Breast epithelium (tissue), 4 donors: ENCODE data around the gene ZFYVE21. TPM values are rescaled to one million over a fixed set of nuclear protein-coding genes. Genes with fewer than 3 reads are reported as not detected.

Experiments used
- DNase-seq, 2 donors: peaks; one replicate each; pipeline ENCODE4 v3.0.0-alpha.2; 2019; ENCODE audit warnings: low spot score in 2 of 2
- H3K27ac ChIP-seq, 2 donors: fragments of 200-600 bp; sonication (generic) in 1 of 2; one replicate each; pipeline ENCODE4 v1.5.1; 2016 to 2019; ENCODE audit warnings: mild to moderate bottlenecking in 1 of 2
- H3K27me3 ChIP-seq, 2 donors: fragments of 200-600 bp; sonication (generic) in 1 of 2; one replicate each; pipeline versions ENCODE4 v1.5.1 to v1.6.0; 2017 to 2019; ENCODE audit warnings: control low read depth in 1 of 2, mild to moderate bottlenecking in 1 of 2
- H3K36me3 ChIP-seq: fragments of 200-600 bp; one replicate; pipeline ENCODE4 v1.5.1; 2019
- H3K4me1 ChIP-seq, 2 donors: fragments of 200-600 bp; sonication (generic); one replicate each; pipeline ENCODE4 v1.5.1; 2016 to 2019; ENCODE audit warnings: control low read depth in 1 of 2
- H3K4me3 ChIP-seq, 3 donors: fragments of 200-600 bp; sonication (generic); 1 replicate in 2 of 3; 2 replicates in 1 of 3; pipeline ENCODE4 v1.5.1; 2016 to 2019; ENCODE audit warnings: mild to moderate bottlenecking in 3 of 3, moderate library complexity in 2 of 3
- H3K9me3 ChIP-seq, 2 donors: fragments of 200-600 bp; sonication (generic) in 1 of 2; one replicate each; pipeline ENCODE4 v1.5.1; 2016 to 2019; ENCODE audit warnings: control low read depth in 1 of 2
- POLR2A ChIP-seq: fragments of 450-650 bp; IDR thresholded peaks from one replicate; pipeline ENCODE4 v1.6.1; 2016; ENCODE audit warnings: antibody characterized with exemption, mild to moderate bottlenecking, moderate library complexity
- POLR2AphosphoS5 ChIP-seq, 3 donors: sonication (generic); formaldehyde crosslinking; IDR thresholded peaks; one replicate each; pipeline ENCODE4 v1.6.1; 2017; ENCODE audit warnings: antibody characterized with exemption in 3 of 3
- intact Hi-C: fragments of 100-400 bp; cut with DNase I; formaldehyde crosslinking; loops from one replicate; pipeline ENCODE4 v1.15.1; 2023; ENCODE audit warnings: low total_unique reads
- total RNA-seq, 3 donors: library from RNA; depleted of rRNA; stranded (reverse); fragments of >200 nt; gene quantifications; one replicate each; pipeline ENCODE4 v1.1.0, GENCODE V29; 2016
- TF ChIP-seq, protein P1 (sequence below), 3 donors: fragments of 450-650 bp; IDR thresholded peaks; one replicate each; pipeline ENCODE4 v1.5.1; 2016 to 2017; ENCODE audit warnings: antibody characterized with exemption in 3 of 3, mild to moderate bottlenecking in 3 of 3, moderate library complexity in 3 of 3

ZFYVE21 gene
- total RNA-seq, 3 donors from 2014 or later = 57.4 to 140 (median 96.0) TPM

DNA sequence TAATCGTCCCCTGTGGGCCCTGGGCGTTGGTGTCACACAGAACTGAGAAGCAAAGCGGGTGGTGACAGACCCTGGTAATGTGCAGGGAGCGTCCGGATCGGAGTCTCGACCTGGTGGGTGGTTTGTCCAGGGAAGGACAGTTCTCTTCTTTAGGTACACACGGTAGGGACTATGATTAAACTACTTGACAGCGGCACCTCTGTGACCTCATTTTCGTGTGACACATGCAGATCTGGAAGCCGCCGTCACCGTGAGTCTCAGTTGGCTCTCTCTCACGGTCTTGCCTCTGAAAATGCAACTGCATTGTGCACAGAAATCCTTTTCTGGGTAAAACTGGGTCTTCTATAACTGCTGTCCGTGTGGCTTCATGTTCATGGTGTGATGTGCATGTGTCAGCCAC is 32.5 kb upstream of the ZFYVE21 start:
- no peak for TF ChIP-seq POLR2A
- TF ChIP-seq POLR2AphosphoS5 (IDR thresholded peaks at IDR 0.05) = no peak
- TF ChIP-seq, protein P1, sequence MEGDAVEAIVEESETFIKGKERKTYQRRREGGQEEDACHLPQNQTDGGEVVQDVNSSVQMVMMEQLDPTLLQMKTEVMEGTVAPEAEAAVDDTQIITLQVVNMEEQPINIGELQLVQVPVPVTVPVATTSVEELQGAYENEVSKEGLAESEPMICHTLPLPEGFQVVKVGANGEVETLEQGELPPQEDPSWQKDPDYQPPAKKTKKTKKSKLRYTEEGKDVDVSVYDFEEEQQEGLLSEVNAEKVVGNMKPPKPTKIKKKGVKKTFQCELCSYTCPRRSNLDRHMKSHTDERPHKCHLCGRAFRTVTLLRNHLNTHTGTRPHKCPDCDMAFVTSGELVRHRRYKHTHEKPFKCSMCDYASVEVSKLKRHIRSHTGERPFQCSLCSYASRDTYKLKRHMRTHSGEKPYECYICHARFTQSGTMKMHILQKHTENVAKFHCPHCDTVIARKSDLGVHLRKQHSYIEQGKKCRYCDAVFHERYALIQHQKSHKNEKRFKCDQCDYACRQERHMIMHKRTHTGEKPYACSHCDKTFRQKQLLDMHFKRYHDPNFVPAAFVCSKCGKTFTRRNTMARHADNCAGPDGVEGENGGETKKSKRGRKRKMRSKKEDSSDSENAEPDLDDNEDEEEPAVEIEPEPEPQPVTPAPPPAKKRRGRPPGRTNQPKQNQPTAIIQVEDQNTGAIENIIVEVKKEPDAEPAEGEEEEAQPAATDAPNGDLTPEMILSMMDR (IDR thresholded peaks at IDR 0.05) = no peak
- intact Hi-C loops = no loop called here
- Histone ChIP-seq H3K27me3 (no peaks in the 10 kb centered on the region), H3K36me3 (peaks cover 8% of the 10 kb centered on the region), H3K9me3 (no peaks in the 10 kb centered on the region), H3K27ac (no peak overlapping the region), H3K4me3 (no peak overlapping the region), H3K4me1 (no peaks in the 10 kb centered on the region)
- DNase-seq = no peak

DNA sequence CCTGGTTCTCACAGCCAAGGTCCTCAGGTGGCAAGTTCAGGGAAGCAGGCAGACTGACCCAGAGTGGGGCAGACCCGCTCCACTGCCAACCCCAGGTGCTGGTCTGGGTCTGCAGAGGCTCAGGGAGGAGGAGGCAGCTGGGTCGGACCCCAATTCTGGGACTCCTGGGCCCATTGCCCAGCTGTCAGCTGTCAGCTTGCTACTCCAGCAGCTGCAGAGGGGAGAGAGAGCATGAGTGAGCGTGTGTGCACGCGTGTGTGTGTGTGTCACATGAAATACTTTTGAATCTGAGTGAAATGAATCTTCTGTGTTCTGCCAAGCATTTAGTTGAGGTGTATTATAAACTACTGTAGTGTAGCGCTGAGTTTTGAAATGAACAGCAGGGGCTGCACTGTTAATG is 31.1 kb upstream of the ZFYVE21 start:
- Histone ChIP-seq H3K27me3 (no peaks in the 10 kb centered on the region), H3K36me3 (peaks cover 8% of the 10 kb centered on the region), H3K27ac (no peak overlapping the region), H3K9me3 (no peaks in the 10 kb centered on the region), H3K4me1 (no peaks in the 10 kb centered on the region), H3K4me3 (no peak overlapping the region)
- intact Hi-C loops = no loop called here
- TF ChIP-seq, protein P1 (IDR thresholded peaks at IDR 0.05) = no peak
- no peak for TF ChIP-seq POLR2AphosphoS5 (IDR thresholded peaks at IDR 0.05)
- no peak for TF ChIP-seq POLR2A
- no peak for DNase-seq

DNA sequence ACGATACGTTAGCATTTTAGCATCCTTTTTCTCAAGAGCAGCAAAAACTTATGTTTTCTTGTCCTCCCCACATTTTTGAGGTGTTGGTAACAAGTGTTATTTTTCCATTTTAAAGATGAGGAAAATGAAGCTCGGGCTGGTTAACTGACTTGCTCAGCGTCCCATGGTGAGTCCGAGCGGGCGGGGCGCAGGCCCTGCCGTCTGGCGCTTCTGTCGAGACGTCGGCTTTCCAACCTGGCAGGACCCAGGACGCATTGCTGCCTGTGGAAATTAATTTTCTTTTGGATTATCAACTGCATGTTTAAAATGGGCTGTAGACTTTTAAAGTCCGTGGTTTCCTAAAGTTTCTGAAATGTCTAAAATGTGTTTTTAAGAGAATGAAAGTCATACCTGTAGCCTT is 30.7 kb upstream of the ZFYVE21 start:
- intact Hi-C loops = no loop called here
- no peak for DNase-seq
- H3K36me3 ChIP-seq = peaks cover 8% of the 10 kb centered on the region

DNA sequence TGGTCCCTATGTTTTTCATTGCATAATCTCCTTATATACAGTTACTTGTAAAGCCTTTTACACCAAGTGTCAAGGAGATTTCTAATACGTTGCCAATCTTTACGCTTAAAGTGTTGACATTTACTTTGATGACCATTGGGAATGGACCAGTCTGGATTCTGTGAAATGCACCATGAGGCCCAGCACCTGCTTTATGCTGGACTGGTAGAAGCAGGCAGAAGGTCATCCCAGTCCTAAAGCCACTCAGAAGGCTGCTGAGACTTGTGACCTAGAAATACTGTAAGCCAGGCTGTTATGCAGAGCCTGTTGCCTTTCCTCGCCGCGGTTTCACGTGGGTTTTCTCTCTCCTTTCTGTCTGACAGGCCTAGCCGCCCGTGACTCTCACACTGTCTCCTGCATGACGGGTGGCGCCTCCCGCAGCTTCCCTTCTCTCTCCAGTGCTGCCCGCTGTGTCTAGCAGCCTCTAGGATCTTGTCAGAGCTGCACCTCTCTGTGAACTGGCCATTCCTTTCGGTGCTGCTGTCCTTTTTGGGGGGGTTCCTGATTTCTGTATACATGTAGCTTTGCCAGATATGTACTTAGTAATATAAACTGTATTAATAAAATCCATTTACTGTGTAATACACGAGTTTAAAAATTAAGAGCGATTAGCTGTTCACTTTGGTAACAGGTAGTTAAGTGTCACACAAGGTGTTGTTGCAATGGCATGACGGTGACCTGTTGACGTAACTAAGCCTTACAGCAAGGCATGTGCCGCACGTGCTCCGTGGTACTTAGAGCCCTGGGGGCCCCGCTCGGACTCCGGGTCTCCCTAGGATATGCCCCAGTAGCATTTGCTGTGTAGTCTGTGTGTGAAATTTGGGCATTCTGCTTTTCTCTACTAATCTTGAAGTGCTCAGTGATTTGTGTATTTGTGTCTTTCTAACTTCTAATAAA is 30.1 kb upstream of the ZFYVE21 start:
- Histone ChIP-seq H3K9me3 (no peaks in the 10 kb centered on the region), H3K27me3 (no peaks in the 10 kb centered on the region), H3K27ac (no peak overlapping the region), H3K36me3 (peaks cover 6% of the 10 kb centered on the region), H3K4me3 (no peak overlapping the region), H3K4me1 (no peaks in the 10 kb centered on the region)
- no peak for DNase-seq
- intact Hi-C loops = no loop called here
- TF ChIP-seq, protein P1 (IDR thresholded peaks at IDR 0.05) = no peak
- TF ChIP-seq POLR2A (no peak), POLR2AphosphoS5 (IDR thresholded peaks at IDR 0.05) (no peak)

More for the DNA sequence above, 30.7 kb upstream of the ZFYVE21 start:
- Histone ChIP-seq H3K9me3 (no peaks in the 10 kb centered on the region), H3K27me3 (no peaks in the 10 kb centered on the region), H3K4me1 (no peaks in the 10 kb centered on the region), H3K27ac (no peak overlapping the region), H3K4me3 (no peak overlapping the region)
- TF ChIP-seq POLR2A (no peak), POLR2AphosphoS5 (IDR thresholded peaks at IDR 0.05) (no peak)
- TF ChIP-seq, protein P1 (IDR thresholded peaks at IDR 0.05) = no peak

DNA sequence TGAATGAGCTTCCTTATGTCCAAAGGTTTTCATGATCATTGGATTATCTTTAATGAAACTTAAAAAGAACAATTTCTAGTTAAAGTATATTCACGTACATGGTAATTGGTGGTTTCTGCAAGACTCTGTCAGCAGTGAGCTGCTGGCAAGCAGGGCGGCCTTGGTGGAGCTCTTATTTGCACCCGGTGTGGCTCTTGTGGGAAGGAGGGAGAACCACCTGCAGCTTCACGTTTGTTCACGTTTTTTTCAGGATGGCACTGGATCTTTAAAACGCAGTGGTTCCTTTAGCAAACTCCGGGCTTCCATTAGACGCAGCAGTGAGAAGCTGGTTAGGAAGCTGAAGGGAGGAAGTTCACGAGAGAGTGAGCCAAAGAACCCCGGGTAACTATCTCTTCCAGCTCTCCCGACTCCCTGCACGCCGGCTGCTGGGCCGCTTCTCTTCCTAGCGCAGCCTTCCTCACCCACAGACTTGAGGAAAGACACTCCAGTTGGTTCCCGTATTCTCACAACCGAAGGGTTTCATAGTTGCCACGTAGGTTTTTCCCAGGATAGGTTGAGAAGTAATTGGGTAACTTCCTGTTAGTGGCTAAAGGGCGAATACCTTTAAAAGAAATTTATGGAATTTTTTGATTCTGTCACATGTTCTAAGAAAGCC is 28.7 kb upstream of the ZFYVE21 start:
- Histone ChIP-seq H3K9me3 (no peaks in the 10 kb centered on the region), H3K36me3 (no peaks in the 10 kb centered on the region), H3K27me3 (no peaks in the 10 kb centered on the region), H3K4me3 (no peak overlapping the region), H3K27ac (peak overlapping the region; percentile 12 to 15), H3K4me1 (no peaks in the 10 kb centered on the region)
- TF ChIP-seq POLR2A = no peak
- TF ChIP-seq POLR2AphosphoS5 (IDR thresholded peaks at IDR 0.05) = no peak
- DNase-seq = no peak
- intact Hi-C loops = no loop called here
